Nephron progenitor cell (in vitro differentiated cells): ENCODE data around the gene SH2D3C.
A peak's percentile ranks its signal among the peaks of the same experiment; 100 is the strongest.

Experiments
- DNase-seq: peaks from one replicate; pipeline ENCODE4 v3.0.0; 2021
- H3K27ac Mint-ChIP-seq: 2 replicates; pipeline ENCODE4 v1.8.0; 2021; ENCODE audit warnings: mild to moderate bottlenecking, moderate library complexity, mixed read lengths
- H3K27me3 Mint-ChIP-seq: 2 replicates; pipeline ENCODE4 v1.8.0; 2021; ENCODE audit warnings: mild to moderate bottlenecking, low read depth, mixed read lengths; ENCODE audit not compliant: poor library complexity
- H3K36me3 Mint-ChIP-seq: 2 replicates; pipeline ENCODE4 v1.8.0; 2021; ENCODE audit warnings: low read depth, mixed read lengths
- H3K4me1 Mint-ChIP-seq: 2 replicates; pipeline ENCODE4 v1.8.0; 2021; ENCODE audit warnings: mixed read lengths
- H3K4me3 Mint-ChIP-seq: 2 replicates; pipeline ENCODE4 v1.8.0; 2021; ENCODE audit warnings: mild to moderate bottlenecking, moderate library complexity, mixed read lengths
- H3K9me3 Mint-ChIP-seq: 2 replicates; pipeline ENCODE4 v1.8.0; 2021; ENCODE audit warnings: mild to moderate bottlenecking, moderate library complexity, mixed read lengths
- TF ChIP-seq, protein P1 (sequence below): fragments of 200-600 bp; sonication (generic); IDR thresholded peaks from 2 replicates; pipeline ENCODE4 v1.5.0; 2021; ENCODE audit warnings: antibody characterized with exemption

Gene SH2D3C

DNA sequence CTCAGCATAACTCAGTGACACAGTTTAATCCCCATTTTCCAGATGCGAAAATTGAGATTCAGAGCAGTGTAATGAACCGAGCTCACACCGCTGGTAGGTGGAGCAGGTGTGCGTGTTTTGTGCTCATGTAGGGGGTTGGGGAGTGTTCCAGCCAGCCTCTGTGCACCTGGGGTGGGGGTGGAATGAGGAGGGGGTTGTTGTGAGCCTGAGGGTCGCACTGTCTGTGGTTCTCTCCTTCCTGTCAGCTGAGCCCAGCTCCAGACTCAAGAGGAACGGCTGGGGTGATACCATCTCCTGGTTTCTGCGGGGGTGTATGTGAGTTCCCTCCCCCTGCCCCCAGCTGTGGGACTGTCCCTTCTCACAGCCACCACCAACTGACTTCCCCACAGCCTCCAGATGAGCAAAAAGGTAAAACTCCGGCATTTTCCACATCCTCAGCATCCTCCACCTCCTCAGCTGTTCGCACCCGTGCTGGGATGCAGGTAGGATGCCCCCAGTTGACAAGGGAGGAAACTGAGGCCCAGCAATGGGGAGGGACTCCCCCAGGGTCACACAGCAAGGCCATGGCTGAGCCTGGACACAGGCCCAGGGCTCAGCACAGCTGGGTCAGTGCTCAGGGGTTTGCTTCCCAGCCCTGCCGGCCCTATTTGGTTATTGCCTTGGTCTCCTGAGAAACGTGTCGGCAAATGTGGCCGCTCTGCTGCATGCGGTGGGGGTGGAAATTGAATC is 2.1 kb downstream of the SH2D3C start:
- peaks cover 11% of the 10 kb centered on the region for H3K27me3 Mint-ChIP-seq
- TF ChIP-seq, protein P1, sequence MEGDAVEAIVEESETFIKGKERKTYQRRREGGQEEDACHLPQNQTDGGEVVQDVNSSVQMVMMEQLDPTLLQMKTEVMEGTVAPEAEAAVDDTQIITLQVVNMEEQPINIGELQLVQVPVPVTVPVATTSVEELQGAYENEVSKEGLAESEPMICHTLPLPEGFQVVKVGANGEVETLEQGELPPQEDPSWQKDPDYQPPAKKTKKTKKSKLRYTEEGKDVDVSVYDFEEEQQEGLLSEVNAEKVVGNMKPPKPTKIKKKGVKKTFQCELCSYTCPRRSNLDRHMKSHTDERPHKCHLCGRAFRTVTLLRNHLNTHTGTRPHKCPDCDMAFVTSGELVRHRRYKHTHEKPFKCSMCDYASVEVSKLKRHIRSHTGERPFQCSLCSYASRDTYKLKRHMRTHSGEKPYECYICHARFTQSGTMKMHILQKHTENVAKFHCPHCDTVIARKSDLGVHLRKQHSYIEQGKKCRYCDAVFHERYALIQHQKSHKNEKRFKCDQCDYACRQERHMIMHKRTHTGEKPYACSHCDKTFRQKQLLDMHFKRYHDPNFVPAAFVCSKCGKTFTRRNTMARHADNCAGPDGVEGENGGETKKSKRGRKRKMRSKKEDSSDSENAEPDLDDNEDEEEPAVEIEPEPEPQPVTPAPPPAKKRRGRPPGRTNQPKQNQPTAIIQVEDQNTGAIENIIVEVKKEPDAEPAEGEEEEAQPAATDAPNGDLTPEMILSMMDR: no peak
- H3K36me3 Mint-ChIP-seq: no peaks in the 10 kb centered on the region
- peaks cover 29% of the 10 kb centered on the region for H3K4me1 Mint-ChIP-seq
- H3K9me3 Mint-ChIP-seq: no peaks in the 10 kb centered on the region
- H3K27ac Mint-ChIP-seq: no peak overlapping the region
- no peak overlapping the region for H3K4me3 Mint-ChIP-seq
- peak; percentile 62 for DNase-seq

DNA sequence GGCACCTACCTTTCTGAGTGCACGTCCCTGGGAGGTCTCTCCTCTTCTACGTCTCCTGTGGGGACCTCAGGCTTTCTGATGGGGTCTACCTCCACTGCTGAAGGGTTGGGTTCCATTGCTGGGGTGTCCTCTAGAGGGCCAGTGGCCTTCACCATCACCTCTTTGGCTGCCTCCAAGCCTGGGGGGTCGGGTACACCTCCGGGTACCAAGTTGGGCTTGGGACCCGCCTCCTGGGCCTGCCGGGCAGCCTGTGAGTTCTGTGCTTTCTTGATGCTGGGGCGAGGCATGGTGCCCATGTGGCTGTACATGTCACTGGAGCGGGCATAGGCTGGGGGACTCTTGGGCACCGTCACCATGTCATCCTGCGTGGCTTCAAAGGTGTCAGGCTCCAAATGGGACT is 4.5 kb downstream of the SH2D3C start:
- Mint-ChIP-seq H3K27me3 (peaks cover 11% of the 10 kb centered on the region), H3K27ac (no peak overlapping the region), H3K4me3 (no peak overlapping the region), H3K4me1 (peaks cover 43% of the 10 kb centered on the region), H3K9me3 (no peaks in the 10 kb centered on the region), H3K36me3 (no peaks in the 10 kb centered on the region)
- DNase-seq: no peak
- TF ChIP-seq, protein P1: no peak

DNA sequence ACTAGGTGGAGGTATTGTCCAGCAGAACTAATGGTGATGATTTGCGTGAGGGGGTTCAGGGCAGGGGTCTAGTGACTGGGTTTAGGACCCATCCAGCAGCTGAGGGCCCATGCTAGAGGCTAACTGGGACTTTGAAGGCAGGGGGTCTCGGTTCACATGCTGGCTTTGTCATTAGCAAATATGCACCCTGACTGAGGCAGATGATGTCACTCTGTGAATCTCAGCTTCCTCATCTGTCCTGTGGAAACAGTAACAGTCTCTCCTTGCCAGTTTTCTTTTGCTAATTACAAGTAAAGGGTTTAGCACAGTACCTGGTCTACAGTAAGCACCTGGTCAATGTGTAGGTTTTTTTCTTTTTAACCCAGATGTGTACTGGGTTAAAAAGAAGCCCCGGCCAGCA is 5.2 kb downstream of the SH2D3C start:
- TF ChIP-seq, protein P1: no peak

DNA sequence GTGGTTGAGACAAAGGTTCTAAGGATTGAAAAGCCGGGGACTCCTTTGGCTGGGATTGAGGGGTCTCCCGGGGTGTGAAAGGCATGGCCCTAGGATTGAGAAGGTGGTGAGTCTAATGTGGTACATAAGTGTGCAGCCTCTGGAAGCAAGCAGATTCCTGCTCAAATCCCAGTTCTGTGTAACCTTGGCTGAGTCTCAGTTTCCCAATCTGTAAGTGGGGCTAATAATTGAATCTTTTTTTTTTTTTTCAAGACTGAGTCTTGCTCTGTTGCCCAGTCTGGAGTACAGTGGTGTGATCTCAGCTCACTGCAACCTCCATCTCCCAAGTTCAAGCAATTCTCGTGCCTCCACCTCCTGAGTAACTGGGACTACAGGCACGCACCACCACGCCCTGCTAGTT is 5.9 kb downstream of the SH2D3C start:
- Mint-ChIP-seq H3K4me3 (no peak overlapping the region), H3K36me3 (no peaks in the 10 kb centered on the region), H3K9me3 (no peaks in the 10 kb centered on the region), H3K27ac (no peak overlapping the region), H3K4me1 (peaks cover 46% of the 10 kb centered on the region), H3K27me3 (peaks cover 11% of the 10 kb centered on the region)
- TF ChIP-seq, protein P1: no peak
- no peak for DNase-seq

More for the DNA sequence above, 5.2 kb downstream of the SH2D3C start:
- Mint-ChIP-seq H3K9me3 (no peaks in the 10 kb centered on the region), H3K27ac (no peak overlapping the region), H3K4me3 (no peak overlapping the region), H3K27me3 (peaks cover 11% of the 10 kb centered on the region), H3K36me3 (no peaks in the 10 kb centered on the region), H3K4me1 (peaks cover 44% of the 10 kb centered on the region)
- no peak for DNase-seq

DNA sequence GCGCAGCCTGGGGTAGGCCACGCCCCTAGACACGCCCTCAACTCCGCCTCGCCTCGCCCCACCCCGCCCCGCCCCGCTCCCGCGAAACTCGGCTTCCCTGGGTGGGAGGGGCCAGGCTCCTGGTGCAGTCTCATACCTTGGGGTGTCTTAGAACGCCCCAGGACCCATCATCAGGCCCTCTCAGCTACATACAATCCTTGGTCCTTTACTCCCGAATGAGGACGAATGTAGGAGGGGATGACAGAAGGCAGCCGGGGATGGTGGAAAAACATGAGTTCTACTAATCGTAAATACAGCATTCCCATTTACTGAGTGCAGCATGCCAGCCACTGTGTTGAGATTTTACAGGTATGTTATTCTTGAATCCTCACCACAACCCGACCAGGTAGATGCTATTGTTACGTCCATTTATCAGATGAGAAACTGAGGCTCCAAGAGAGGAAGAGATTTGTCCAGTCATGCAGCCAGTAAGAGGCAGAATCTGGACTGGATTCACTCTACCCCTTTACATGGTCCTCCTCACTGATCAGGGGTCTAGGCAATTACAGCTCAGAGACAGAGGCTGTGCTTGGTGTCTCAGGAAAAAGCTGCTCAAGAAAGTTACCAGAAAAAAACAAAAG is 6.8 kb downstream of the SH2D3C start:
- Mint-ChIP-seq H3K27ac (no peak overlapping the region), H3K4me1 (peaks cover 46% of the 10 kb centered on the region), H3K4me3 (peak overlapping the region; percentile 82), H3K27me3 (peaks cover 11% of the 10 kb centered on the region), H3K9me3 (no peaks in the 10 kb centered on the region), H3K36me3 (no peaks in the 10 kb centered on the region)
- TF ChIP-seq, protein P1: no peak
- DNase-seq: no peak
